NCI-H146 treated with DMSO at 0.1 percent for 48 hours (cell line): Measurements from ENCODE around the gene CFAP161.

Source experiments
- DNase-seq: peaks from one replicate; lab custom pipeline; 2025; ENCODE audit not compliant: unreplicated experiment; lab: John Stamatoyannopoulos, UW

The CFAP161 gene

GRCh38 chr15:81182031-81182755 lies 48.1 kb downstream of the CFAP161 start:
- no peak for DNase-seq

GRCh38 chr15:81182756-81183438 lies 48.8 kb downstream of the CFAP161 start:
- no peak for DNase-seq

GRCh38 chr15:81183439-81183775 lies 49.3 kb downstream of the CFAP161 start:
- no peak for DNase-seq

- no peak for DNase-seq
Observed at GRCh38 chr15:81184188-81184587, 50.1 kb downstream of the CFAP161 start.

GRCh38 chr15:81185631-81186295 lies 51.7 kb downstream of the CFAP161 start:
- no peak for DNase-seq

GRCh38 chr15:81188354-81188753 lies 54.3 kb downstream of the CFAP161 start:
- no peak for DNase-seq

- DNase-seq: no peak
Observed at GRCh38 chr15:81189583-81190283, 55.7 kb downstream of the CFAP161 start.

- DNase-seq: no peak
Observed at GRCh38 chr15:81190922-81191507, 56.9 kb downstream of the CFAP161 start.

- no peak for DNase-seq
Observed at GRCh38 chr15:81191701-81192100, 57.6 kb downstream of the CFAP161 start.

- DNase-seq: no peak
Observed at GRCh38 chr15:81194723-81195122, 60.7 kb downstream of the CFAP161 start.

- no peak for DNase-seq
Observed at GRCh38 chr15:81195339-81195864, 61.3 kb downstream of the CFAP161 start.

- DNase-seq: no peak
Observed at GRCh38 chr15:81196576-81197254, 62.6 kb downstream of the CFAP161 start, which contains the start of gene IL16. Gene IL16 (plus strand): TSS chr15:81196879. CDS start chr15:81225400, 28,521 bp downstream.

- DNase-seq: no peak
Observed at GRCh38 chr15:81197255-81197630, 63.2 kb downstream of the CFAP161 start.

GRCh38 chr15:81197688-81198281 lies 63.7 kb downstream of the CFAP161 start:
- no peak for DNase-seq
